K562 (cell line): ENCODE measurements around the gene DGKK. TPM values are rescaled to one million over a fixed set of nuclear protein-coding genes. Genes with fewer than 3 reads are reported as not detected.

ENCODE experiments used
- ATAC-seq: fragments of 200-7000 bp; cut with Tn5 transposase; 3 replicates; pipeline ENCODE4 v1.9.1; 2020; ENCODE audit warnings: moderate library complexity
- BruUV-seq: library from RNA; stranded (reverse); fragments of 400-500 nt; replicated peaks from 2 replicates; lab custom pipeline; 2021; lab: Mats Ljungman, UMichigan
- CTCF ChIA-PET: fragments of 300-600 bp; formaldehyde crosslinking; extraction: SDS; loops from one replicate; lab custom pipeline; 2021; ENCODE audit warnings: low intra/inter-chr PET ratio; lab: Yijun Ruan, JAX
- POLR2A ChIA-PET: fragments of 300-600, 350-650 bp; sonication (Branson Sonifier 250); formaldehyde crosslinking; extraction: SDS; loops from one replicate; lab custom pipeline; 2021; ENCODE audit warnings: antibody characterized with exemption, inconsistent platforms; lab: Yijun Ruan, JAX
- DNase-seq, 4 experiments: peaks; one replicate each; pipeline versions ENCODE4 v3.0.0 to v3.0.0-alpha.2; 2011 to 2018; ENCODE audit warnings: low spot score in 3 of 4, mixed read lengths in 3 of 4; ENCODE audit errors: extremely low read depth in 1 of 4
- FAIRE-seq: peaks from 2 replicates; lab custom pipeline; 2011; peaks lifted over from hg19 to GRCh38; lab: Jason Lieb, UNC
- H2AFZ ChIP-seq: 2 replicates; pipeline ENCODE4 v1.6.0; 2011; ENCODE audit warnings: low read depth, low read length, control low read depth, inconsistent platforms
- H3K27ac ChIP-seq: fragments of 200-600 bp; 3 replicates; pipeline ENCODE4 v1.8.0; 2011; ENCODE audit warnings: low read depth, mild to moderate bottlenecking, control low read depth, inconsistent platforms, low read length, moderate library complexity, mixed read lengths; ENCODE audit errors: extremely low read depth
- H3K27me3 ChIP-seq, 2 experiments: fragments of 300-600 bp in 1 of 2; 2 replicates in 1 of 2; 3 replicates in 1 of 2; pipeline versions ENCODE4 v1.6.0 to v1.8.0; 2011; ENCODE audit warnings: inconsistent platforms in 2 of 2, low read length in 2 of 2, mild to moderate bottlenecking in 1 of 2, mixed read lengths in 1 of 2, moderate library complexity in 1 of 2; ENCODE audit not compliant: control insufficient read depth in 2 of 2, insufficient read depth in 2 of 2
- H3K36me3 ChIP-seq: fragments of 300-600 bp; 3 replicates; pipeline ENCODE4 v1.8.0; 2011; ENCODE audit warnings: mild to moderate bottlenecking, low read length, inconsistent platforms; ENCODE audit not compliant: control insufficient read depth, insufficient read depth
- H3K4me1 ChIP-seq, 2 experiments: fragments of 200-600 bp in 1 of 2; replicated peaks in 1 of 2; 2 replicates in 1 of 2; 3 replicates in 1 of 2; pipeline versions ENCODE4 v1.5.1 to v1.8.0; 2011; ENCODE audit warnings: inconsistent platforms in 2 of 2, low read length in 2 of 2, mild to moderate bottlenecking in 1 of 2, mixed read lengths in 1 of 2, moderate library complexity in 1 of 2; ENCODE audit not compliant: control insufficient read depth in 2 of 2, insufficient read depth in 2 of 2
- H3K4me2 ChIP-seq: 2 replicates; pipeline ENCODE4 v1.6.1; 2011; ENCODE audit warnings: low read length, control low read depth, inconsistent platforms, mixed read lengths; ENCODE audit not compliant: insufficient read depth
- H3K4me3 ChIP-seq: fragments of 200-600 bp; sonication (generic), shearing (Covaris generic); 2 replicates; pipeline ENCODE4 v1.5.1; 2016; ENCODE audit warnings: control low read depth, inconsistent platforms
- H3K79me2 ChIP-seq: fragments of 200-600 bp; 3 replicates; pipeline ENCODE4 v1.8.0; 2011; ENCODE audit warnings: low read length, inconsistent platforms; ENCODE audit not compliant: control insufficient read depth, insufficient read depth
- H3K9ac ChIP-seq, 2 experiments: 2 replicates each; pipeline versions ENCODE4 v1.6.0 to v1.6.1; 2011; ENCODE audit warnings: low read depth in 2 of 2, low read length in 2 of 2, control low read depth in 1 of 2, inconsistent platforms in 1 of 2, mild to moderate bottlenecking in 1 of 2, mixed read lengths in 1 of 2; ENCODE audit not compliant: insufficient read depth in 1 of 2
- H3K9me1 ChIP-seq: one replicate; pipeline ENCODE4 v1.6.0; 2011; ENCODE audit warnings: inconsistent platforms, mild to moderate bottlenecking, low read length, moderate library complexity; ENCODE audit not compliant: control insufficient read depth, insufficient read depth
- H3K9me3 ChIP-seq: replicated peaks from 2 replicates; pipeline ENCODE4 v1.5.1; 2011; ENCODE audit warnings: low read depth, low read length, inconsistent platforms; ENCODE audit not compliant: control insufficient read depth, insufficient read depth
- H4K20me1 ChIP-seq: replicated peaks from 2 replicates; pipeline ENCODE4 v1.6.1; 2011; ENCODE audit warnings: low read length, inconsistent platforms, mixed read lengths; ENCODE audit not compliant: control insufficient read depth, insufficient read depth
- ADNP ChIP-seq: fragments of 200-800 bp; sonication (Bioruptor generic); IDR thresholded peaks from 2 replicates; pipeline ENCODE4 v1.6.1; 2016; ENCODE audit warnings: missing genetic modification characterization, missing compliant biosample characterization
- RREB1 ChIP-seq: fragments of 250-450 bp; sonication (Bioruptor Pico); IDR thresholded peaks from 2 replicates; pipeline ENCODE4 v1.4.0; 2020
- ZNF76 ChIP-seq: fragments of 250-450 bp; sonication (Bioruptor Pico); IDR thresholded peaks from 2 replicates; pipeline ENCODE4 v1.4.0; 2020; ENCODE audit warnings: mild to moderate bottlenecking, moderate library complexity, borderline replicate concordance
- WGBS: fragments of 100-300 bp; shearing (Covaris generic); methylation state at CpG from one replicate; pipeline ENCODE4 v1.1.6; 2016; ENCODE audit warnings: low coverage, mixed read lengths; ENCODE audit not compliant: insufficient coverage; ENCODE audit errors: missing lambda C conversion rate; 5-methylcytosine and 5-hydroxymethylcytosine counted together
- in situ Hi-C: fragments of 300-500 bp; cut with MboI; formaldehyde crosslinking; loops from 4 replicates; pipeline ENCODE4 v1.15.0; 2018; ENCODE audit warnings: inconsistent platforms, mixed read lengths
- intact Hi-C: fragments of 100-400 bp; cut with micrococcal nuclease; formaldehyde crosslinking; loops from 2 replicates; pipeline ENCODE4 v1.14.2; 2022
- polyA plus RNA-seq, 8 experiments: library from polyadenylated mRNA; depleted of rRNA in 4 of 8; stranded (reverse) in 5 of 8; unstranded in 3 of 8; fragments of >200 nt; fragmentation: Nextera tagmentation in 2 of 8; fragmentation: Illumina TruSeq in 1 of 8; extraction: Ambion mirVana in 2 of 8; extraction: Trizol in 1 of 8; gene quantifications; 2 replicates each; pipeline versions ENCODE4 v1.2.1 to v1.2.3, GENCODE V29; 2011 to 2014; ENCODE audit warnings: inconsistent platforms in 1 of 8, missing spikeins in 1 of 8
- total RNA-seq, 7 experiments: library from RNA; depleted of rRNA in 6 of 7; stranded (reverse); fragments of >200 nt in 6 of 7; fragmentation: Illumina TruSeq in 2 of 7; extraction: Trizol in 2 of 7; gene quantifications; 2 replicates each; pipeline versions ENCODE4 v1.2.1 to v1.2.3, GENCODE V29; 2011 to 2021; ENCODE audit warnings: low replicate concordance in 1 of 7

Gene DGKK
- total and polyA plus RNA-seq, 9 of the 15 experiments (the other 6 are each of a cell fraction or from before 2014, with no cell fraction given): not detected

- H3K4me1 ChIP-seq: no peaks in the 10 kb centered on the region
- intact Hi-C loops (no loop called here), in situ Hi-C loops (no loop called here)
- no peak overlapping the region for H3K27ac ChIP-seq
- ChIA-PET POLR2A (no interaction called here), CTCF (no interaction called here)
- H2AFZ ChIP-seq: no peak overlapping the region
- H3K79me2 ChIP-seq: no peaks in the 10 kb centered on the region
- FAIRE-seq: no peak
- TF ChIP-seq ADNP (tag) (no peak), RREB1 (CRISPR knock-in tag) (no peak), ZNF76 (CRISPR knock-in tag) (no peak)
- H3K36me3 ChIP-seq: no peaks in the 10 kb centered on the region
- no peaks in the 10 kb centered on the region; a peak in 1 of 5 replicates for H3K27me3 ChIP-seq
- no peaks in the 10 kb centered on the region for H3K9me1 ChIP-seq
- no peak overlapping the region for H3K4me3 ChIP-seq
- no peak for ATAC-seq
- 0% methylated on average over 1 of the region's 1 CpG for WGBS
- no peak overlapping the region for H3K4me2 ChIP-seq
- no peaks in the 10 kb centered on the region for H4K20me1 ChIP-seq
- no peaks in the 10 kb centered on the region for H3K9me3 ChIP-seq
- no peak overlapping the region for H3K9ac ChIP-seq
- no TSS peak for BruUV-seq
- no peak for DNase-seq
These were observed 42.5 kb downstream of the DGKK start for GRCh38 chrX:50428174-50428573.
